Naive thymus-derived CD8-positive, alpha-beta T cell (primary cell): ENCODE data around the gene DHX58. TPM values are rescaled to one million over a fixed set of nuclear protein-coding genes. Genes with fewer than 3 reads are reported as not detected.

ENCODE experiments used
- ATAC-seq, 2 donors: fragments of 150-1000 bp; cut with Tn5 transposase in 1 of 2; sonication (Bioruptor Pico), chemical (Tn5 transposase) in 1 of 2; 1 replicate in 1 of 2; 2 replicates in 1 of 2; pipeline ENCODE4 v1.10.0; 2021; ENCODE audit warnings: mild to moderate bottlenecking in 2 of 2, moderate library complexity in 2 of 2
- POLR2A ChIA-PET: fragments of 350-600 bp; sonication (Branson Sonifier 250); formaldehyde crosslinking; loops from one replicate; lab custom pipeline; 2021; ENCODE audit warnings: antibody characterized with exemption; lab: Charles Lee
- DNase-seq, 10 donors: peaks; one replicate each; pipeline versions ENCODE4 v3.0.0 to v3.0.0-alpha.2; 2020 to 2022
- H3K27ac Mint-ChIP-seq, 10 donors: one replicate each; pipeline ENCODE4 v1.8.0; 2020 to 2022; ENCODE audit warnings: mild to moderate bottlenecking in 10 of 10, mixed read lengths in 10 of 10, moderate library complexity in 4 of 10, inconsistent platforms in 1 of 10
- H3K27me3 Mint-ChIP-seq, 5 donors: one replicate each; pipeline ENCODE4 v1.8.0; 2021 to 2022; ENCODE audit warnings: mixed read lengths in 5 of 5
- H3K36me3 Mint-ChIP-seq, 3 donors: one replicate each; pipeline ENCODE4 v1.8.0; 2020 to 2022; ENCODE audit warnings: mixed read lengths in 3 of 3, mild to moderate bottlenecking in 2 of 3, inconsistent platforms in 1 of 3
- H3K4me1 Mint-ChIP-seq, 4 donors: one replicate each; pipeline ENCODE4 v1.8.0; 2021 to 2022; ENCODE audit warnings: mixed read lengths in 4 of 4
- H3K4me3 Mint-ChIP-seq, 10 donors: one replicate each; pipeline ENCODE4 v1.8.0; 2020 to 2022; ENCODE audit warnings: mild to moderate bottlenecking in 10 of 10, mixed read lengths in 10 of 10, moderate library complexity in 6 of 10, inconsistent platforms in 1 of 10
- H3K9me3 Mint-ChIP-seq, 9 donors: one replicate each; pipeline ENCODE4 v1.8.0; 2020 to 2022; ENCODE audit warnings: mixed read lengths in 9 of 9, mild to moderate bottlenecking in 3 of 9, inconsistent platforms in 1 of 9, moderate library complexity in 1 of 9
- polyA plus RNA-seq, 3 donors: library from polyadenylated mRNA; unstranded; fragments of 300-500 nt; fragmentation: Illumina TruSeq; gene quantifications; one replicate each; pipeline ENCODE4 v1.2.3, GENCODE V29; 2021
- total RNA-seq, 8 experiments: library from RNA in 2 of 8; stranded (reverse) in 2 of 8; gene quantifications; one replicate each; pipeline ENCODE4 v1.2.3 and lab custom pipeline; 2021 to 2026

The DHX58 gene
- total and polyA plus RNA-seq, 5 experiments from 2014 or later, result 7.3 to 57.3 (median 21.7) TPM

DNA sequence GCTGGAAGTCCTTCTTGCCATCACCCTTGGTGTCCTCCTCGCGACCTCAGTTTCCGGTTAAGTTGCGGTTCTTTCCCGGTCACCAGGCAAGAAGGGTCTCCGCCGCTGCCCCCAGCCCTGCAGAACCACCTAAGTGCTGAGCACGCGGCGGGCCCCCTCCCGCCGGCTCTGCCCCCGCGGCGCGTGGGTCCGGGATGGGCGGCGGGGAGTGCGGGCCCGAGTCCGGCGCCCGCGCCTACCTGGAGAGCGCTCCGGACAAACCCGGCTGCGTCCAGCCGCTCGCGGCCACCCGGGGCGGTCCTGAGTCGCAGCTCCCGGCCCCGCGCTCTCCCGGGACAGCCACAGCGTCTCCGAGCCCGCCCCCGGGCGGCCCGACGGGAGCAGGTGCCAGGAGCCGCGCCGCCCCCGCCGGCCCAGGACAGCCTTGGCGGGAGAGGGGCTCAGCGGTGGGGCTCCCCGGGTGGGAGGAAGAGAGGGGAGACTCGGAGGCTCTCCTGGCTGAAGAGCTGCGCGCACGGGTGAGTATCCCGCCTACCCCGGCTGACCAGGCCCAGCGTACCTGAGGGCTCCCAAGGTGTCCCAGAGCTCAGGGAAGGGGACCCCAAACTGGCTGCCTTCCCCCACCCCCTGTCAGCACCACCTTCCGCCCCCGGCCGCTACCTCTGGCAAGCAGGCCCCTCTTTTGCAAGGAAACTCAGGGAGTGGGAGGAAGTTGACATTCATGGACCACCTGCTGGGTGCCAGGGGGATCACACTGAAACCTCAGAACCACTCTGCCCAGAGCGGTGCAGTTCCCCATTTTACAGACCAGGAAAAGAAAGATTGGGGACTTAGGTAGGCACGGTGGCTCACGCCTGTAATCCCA, 40.0 kb downstream of the DHX58 start:
- no peaks in the 10 kb centered on the region for H3K36me3 Mint-ChIP-seq

DNA sequence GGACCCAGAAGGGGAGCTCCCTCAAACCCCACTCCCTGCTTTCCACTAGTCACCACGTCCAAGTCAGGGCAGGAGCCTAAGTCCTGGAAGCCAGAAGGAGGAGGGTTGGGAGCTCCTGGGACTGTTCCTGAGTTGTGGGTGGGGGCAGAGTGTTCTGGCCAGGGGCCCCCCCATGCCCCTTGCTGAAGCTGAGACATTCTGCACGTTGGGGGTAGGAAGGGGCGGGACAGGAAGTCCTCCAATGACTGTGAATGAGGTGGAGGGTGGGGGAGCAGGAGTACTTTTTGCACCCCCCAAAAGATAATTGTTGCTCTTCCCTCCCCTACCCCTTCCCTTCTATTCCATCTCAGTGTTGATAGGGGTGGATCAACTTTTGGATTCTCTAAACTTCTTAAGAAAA, 40.7 kb downstream of the DHX58 start:
- no peaks in the 10 kb centered on the region for H3K36me3 Mint-ChIP-seq
- H3K27ac Mint-ChIP-seq, result peak overlapping the region in 3 of 10 donors; percentile 40 to 52 (median 43)
- peaks cover 5 to 23% (median 8%) of the 10 kb centered on the region in 4 donors for H3K4me1 Mint-ChIP-seq
- H3K27me3 Mint-ChIP-seq, result peaks cover 1 to 18% (median 7%) of the 10 kb centered on the region in 5 donors
- ATAC-seq, result peak; percentile 30 to 63
- POLR2A ChIA-PET, result interaction anchor here (0.5 to 1.3 kb wide), 2 partner anchors 41 to 153 kb away, joined by 3 to 5 read pairs; partner anchors contain the start of genes ACLY and DHX58
- H3K9me3 Mint-ChIP-seq, result no peaks in the 10 kb centered on the region
- peak overlapping the region; percentile 71 to 87 (median 73) for H3K4me3 Mint-ChIP-seq
- peak in 1 of 10 donors; percentile 17 for DNase-seq

More for the DNA sequence above, 40.0 kb downstream of the DHX58 start:
- Mint-ChIP-seq H3K4me3 (peak overlapping the region; percentile 45 to 87 (median 74)), H3K9me3 (no peaks in the 10 kb centered on the region), H3K27me3 (peaks cover 1 to 18% (median 7%) of the 10 kb centered on the region in 5 donors), H3K27ac (peak overlapping the region in 2 of 10 donors; percentile 14 to 56), H3K4me1 (peaks cover 5 to 21% (median 8%) of the 10 kb centered on the region in 4 donors)
- peak in 2 of 10 donors; percentile 10 to 23 for DNase-seq
- POLR2A ChIA-PET, result interaction anchor here (0.7 to 1.3 kb wide), 3 partner anchors 27 to 351 kb away, joined by 3 to 5 read pairs (median 3); partner anchors contain the start of genes CAVIN1 and DHX58
- peak; percentile 43 to 63 for ATAC-seq

DNA sequence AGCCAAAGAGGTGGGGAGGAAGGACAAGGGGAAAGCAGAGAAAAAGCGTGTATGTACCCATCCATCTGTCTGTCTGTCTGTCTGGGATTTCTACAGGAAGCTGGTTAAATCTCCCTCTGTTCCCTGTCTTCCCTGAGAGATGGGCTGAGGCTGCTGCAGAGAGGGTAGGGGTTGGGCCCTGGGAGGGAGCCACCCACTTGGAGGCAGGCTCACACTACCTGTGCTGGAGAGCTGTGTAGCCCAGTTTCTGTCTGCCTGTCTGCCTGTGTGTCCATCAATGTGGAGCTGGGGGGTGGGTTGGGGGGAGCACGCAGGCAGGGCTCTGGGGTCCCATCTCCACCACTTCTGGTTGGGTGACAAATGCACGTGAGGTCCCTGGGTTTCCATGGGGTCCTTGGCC, 43.5 kb downstream of the DHX58 start:
- ATAC-seq, result no peak
- Mint-ChIP-seq H3K4me3 (no peak overlapping the region), H3K9me3 (no peaks in the 10 kb centered on the region), H3K4me1 (peaks cover 10 to 42% (median 22%) of the 10 kb centered on the region in 4 donors), H3K27me3 (peaks cover 1 to 15% (median 6%) of the 10 kb centered on the region in 5 donors), H3K27ac (no peak overlapping the region), H3K36me3 (no peaks in the 10 kb centered on the region)
- POLR2A ChIA-PET, result no interaction called here
- DNase-seq, result no peak

DNA sequence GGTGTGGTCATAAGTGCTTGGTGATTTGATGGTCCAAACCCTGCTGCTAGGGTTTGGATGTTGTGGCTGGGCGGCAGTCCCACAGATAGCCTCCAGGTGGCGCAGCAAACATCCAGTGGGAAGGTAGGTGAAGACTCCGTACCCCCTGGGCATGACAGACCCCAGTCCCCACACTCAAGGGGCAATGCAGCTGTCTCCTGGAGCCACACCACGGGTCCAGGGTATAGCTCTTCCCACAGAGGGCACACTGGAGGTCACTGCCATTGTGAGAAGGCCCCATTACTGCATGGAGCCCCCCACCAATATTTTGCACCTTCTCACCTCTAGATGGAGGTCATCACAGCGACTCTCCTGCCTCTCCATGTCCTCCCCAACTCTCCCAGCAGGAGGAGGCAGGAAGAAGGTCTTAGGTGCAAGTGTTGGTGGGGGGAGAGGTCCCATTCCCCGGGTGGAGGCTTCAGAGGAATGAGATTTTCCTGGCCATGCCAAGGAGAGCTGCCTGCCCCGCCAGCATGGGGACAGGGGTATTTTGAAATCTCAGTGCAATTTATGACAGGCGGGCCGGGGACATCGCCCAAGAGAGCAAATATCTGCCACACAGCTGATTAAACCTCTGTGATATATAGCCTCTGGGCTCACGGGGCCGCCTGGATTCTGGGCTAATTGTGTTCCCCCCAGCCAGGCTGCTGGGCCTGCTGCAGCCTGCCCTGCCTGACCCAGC, 45.0 kb downstream of the DHX58 start:
- POLR2A ChIA-PET, result interaction anchor here (1.1 to 2.0 kb wide), 4 partner anchors 46 to 53 kb away, joined by 3 to 8 read pairs (median 4); no protein-coding TSS in a partner anchor
- no peak overlapping the region for H3K4me3 Mint-ChIP-seq
- H3K36me3 Mint-ChIP-seq, result no peaks in the 10 kb centered on the region
- peak in 1 of 2 donors; percentile 26 for ATAC-seq
- peaks cover 13 to 43% (median 31%) of the 10 kb centered on the region in 4 donors for H3K4me1 Mint-ChIP-seq
- peak overlapping the region in 4 of 10 donors; percentile 15 to 60 (median 40) for H3K27ac Mint-ChIP-seq
- DNase-seq, result peak; percentile 25 to 79 (median 62)
- no peaks in the 10 kb centered on the region for H3K9me3 Mint-ChIP-seq
- H3K27me3 Mint-ChIP-seq, result peaks cover 0 to 5% (median 0%) of the 10 kb centered on the region in 5 donors

DNA sequence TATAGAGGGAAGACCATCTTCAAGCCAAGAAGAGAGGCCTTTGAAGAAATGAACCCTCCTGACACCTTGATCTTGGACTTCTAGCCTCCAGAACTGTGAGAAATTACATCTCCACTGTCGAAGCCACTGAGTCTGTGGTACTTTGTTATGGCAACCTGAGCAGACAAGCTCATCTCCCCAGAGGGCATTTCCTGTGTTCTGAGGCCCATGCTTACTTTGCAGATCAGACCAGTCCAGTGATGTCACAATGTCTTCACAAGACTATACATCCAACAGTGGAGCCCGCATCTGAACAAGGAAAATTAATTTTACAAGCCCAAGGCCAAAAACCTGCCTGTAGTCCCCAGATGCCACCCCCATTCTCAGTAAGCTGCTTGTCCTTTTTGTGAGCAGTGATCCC, 47.3 kb downstream of the DHX58 start:
- H3K4me1 Mint-ChIP-seq, result peaks cover 12 to 33% (median 27%) of the 10 kb centered on the region in 4 donors
- H3K27ac Mint-ChIP-seq, result peak overlapping the region; percentile 32 to 97 (median 91)
- H3K4me3 Mint-ChIP-seq, result peak overlapping the region in 5 of 10 donors; percentile 4 to 71 (median 15)
- ATAC-seq (peak; percentile 60 to 76), DNase-seq (peak in 6 of 10 donors; percentile 23 to 78 (median 62))
- POLR2A ChIA-PET, result interaction anchor here (0.6 to 1.4 kb wide), 6 partner anchors 42 to 377 kb away, joined by 3 to 5 read pairs (median 4); partner anchors contain the start of genes DHX58 and NKIRAS2
- H3K36me3 Mint-ChIP-seq, result no peaks in the 10 kb centered on the region
- H3K27me3 Mint-ChIP-seq, result peaks cover 0 to 3% (median 0%) of the 10 kb centered on the region in 5 donors
- no peaks in the 10 kb centered on the region for H3K9me3 Mint-ChIP-seq

DNA sequence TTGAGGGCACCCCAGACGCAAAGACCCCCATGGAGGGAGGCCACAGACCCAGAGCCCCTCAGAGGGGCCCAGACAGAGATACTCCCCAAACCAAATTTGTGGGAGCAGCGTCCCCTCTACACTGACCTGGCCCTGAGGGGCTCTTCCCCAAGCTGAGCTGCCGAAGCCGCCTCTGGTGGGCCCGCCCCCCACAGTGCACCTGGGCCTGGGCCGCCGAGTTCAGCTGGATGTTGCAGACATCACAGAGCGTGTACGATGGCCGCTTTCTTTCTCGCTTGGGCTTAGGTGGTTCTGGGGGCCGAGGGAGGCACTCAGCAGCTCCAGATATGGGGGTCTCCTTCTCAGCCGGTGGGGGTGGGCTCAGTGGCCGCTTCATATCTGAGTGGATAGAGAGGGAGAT, 49.8 kb downstream of the DHX58 start:
- no peaks in the 10 kb centered on the region for H3K36me3 Mint-ChIP-seq
- H3K27ac Mint-ChIP-seq, result peak overlapping the region in 5 of 10 donors; percentile 41 to 96 (median 49)
- peaks cover 0 to 5% (median 0%) of the 10 kb centered on the region in 5 donors for H3K27me3 Mint-ChIP-seq
- peak overlapping the region in 3 of 10 donors; percentile 16 to 71 (median 51) for H3K4me3 Mint-ChIP-seq
- DNase-seq (no peak), ATAC-seq (no peak)
- POLR2A ChIA-PET, result interaction anchor here (0.7 to 1.3 kb wide), 3 partner anchors 35 to 48 kb away, joined by 3 to 4 read pairs (median 4); partner anchors contain the start of gene NKIRAS2
- H3K4me1 Mint-ChIP-seq, result peaks cover 14 to 33% (median 27%) of the 10 kb centered on the region in 4 donors
- no peaks in the 10 kb centered on the region for H3K9me3 Mint-ChIP-seq

DNA sequence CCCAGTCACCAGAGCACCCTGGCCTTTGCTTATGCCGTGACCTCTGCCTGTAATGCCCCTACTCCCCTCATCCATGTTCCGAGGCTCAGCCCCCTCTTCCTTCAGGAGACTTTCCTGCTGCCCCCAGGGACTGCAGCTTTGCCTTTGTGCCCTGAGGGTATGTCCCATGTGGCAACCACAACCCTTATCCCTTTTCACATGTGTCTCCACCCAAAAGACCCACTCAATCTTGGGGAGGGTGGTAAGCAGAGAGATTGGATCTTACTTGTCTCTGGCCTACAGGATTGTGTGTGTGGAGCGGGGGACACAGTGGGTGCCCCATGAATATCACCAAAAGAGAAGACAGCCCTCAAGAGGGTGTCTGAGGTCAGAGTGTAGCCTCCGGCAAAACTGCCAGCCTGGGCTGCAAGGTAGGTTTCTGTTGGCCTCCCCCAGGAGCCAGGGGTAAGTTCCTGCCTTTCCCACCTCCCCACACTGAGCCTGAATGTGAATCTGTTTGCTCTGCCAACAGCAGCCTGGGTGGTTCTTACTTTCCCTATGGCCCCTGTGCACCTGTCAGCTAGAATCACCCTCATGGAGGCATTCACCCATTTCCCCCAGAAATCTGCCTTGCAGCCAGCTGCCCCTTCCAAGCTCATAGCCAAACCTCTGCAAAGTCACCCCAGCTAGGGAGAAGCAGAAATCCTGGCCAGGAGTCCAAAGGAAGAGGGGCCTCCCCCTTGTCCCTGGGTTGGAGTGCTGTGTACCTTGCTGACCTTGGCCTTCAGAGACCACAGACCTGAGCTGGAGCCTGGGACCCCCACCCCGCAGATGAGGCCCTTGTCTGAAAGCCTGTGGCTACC, 50.6 kb downstream of the DHX58 start:
- no peaks in the 10 kb centered on the region for H3K9me3 Mint-ChIP-seq
- no peaks in the 10 kb centered on the region for H3K36me3 Mint-ChIP-seq
- POLR2A ChIA-PET, result interaction anchor here (1.3 kb wide), 1 partner anchor 49 kb away, joined by 3 read pairs; no protein-coding TSS in a partner anchor

DNA sequence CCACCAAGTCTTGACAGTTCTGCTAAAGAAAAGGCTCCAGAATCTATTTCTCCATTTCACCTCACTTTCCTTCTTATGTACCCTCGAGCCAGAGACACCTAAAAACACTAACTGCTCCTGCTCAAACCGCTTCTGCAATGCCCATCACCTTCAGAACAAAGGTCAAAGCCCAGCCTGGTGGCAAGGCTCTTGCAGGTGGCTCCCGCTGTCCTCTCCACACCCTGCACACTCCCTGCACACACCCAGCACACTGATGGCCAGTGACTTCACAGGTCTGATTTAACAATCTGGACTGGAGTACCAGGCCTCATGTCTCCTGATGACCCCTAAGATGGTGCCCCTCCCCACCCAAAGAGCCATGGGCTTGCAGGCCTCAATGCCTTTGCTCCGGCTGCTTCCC, 52.3 kb downstream of the DHX58 start:
- peaks cover 0 to 8% (median 5%) of the 10 kb centered on the region in 5 donors for H3K27me3 Mint-ChIP-seq
- no peaks in the 10 kb centered on the region for H3K36me3 Mint-ChIP-seq
- POLR2A ChIA-PET, result no interaction called here

More for the DNA sequence above, 50.6 kb downstream of the DHX58 start:
- peaks cover 0 to 5% (median 0%) of the 10 kb centered on the region in 5 donors for H3K27me3 Mint-ChIP-seq
- peak overlapping the region in 3 of 10 donors; percentile 13 to 43 (median 41) for H3K27ac Mint-ChIP-seq
- peak overlapping the region in 1 of 10 donors; percentile 71 for H3K4me3 Mint-ChIP-seq
- peaks cover 14 to 31% (median 27%) of the 10 kb centered on the region in 4 donors for H3K4me1 Mint-ChIP-seq
- DNase-seq (no peak), ATAC-seq (no peak)

DNA sequence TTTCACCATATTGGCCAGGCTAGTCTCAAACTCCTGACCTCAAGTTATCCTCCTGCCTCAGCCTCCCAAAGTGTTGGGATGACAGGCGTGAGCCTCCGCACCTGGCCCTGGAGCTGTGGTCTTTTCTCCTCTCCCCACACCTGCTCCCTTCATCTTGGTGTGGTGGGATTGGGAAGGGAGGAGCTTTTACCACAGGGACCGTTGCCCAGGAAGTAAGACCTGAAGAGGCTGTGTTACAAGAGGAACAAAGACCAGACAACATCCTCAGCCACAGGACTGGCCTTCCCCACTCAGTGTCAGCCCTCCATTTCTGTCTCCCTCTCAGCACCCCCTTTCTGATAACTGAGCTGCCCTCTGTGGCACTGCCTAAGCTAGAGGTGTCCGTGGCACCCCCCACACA, 52.7 kb downstream of the DHX58 start:
- Mint-ChIP-seq H3K4me3 (no peak overlapping the region), H3K36me3 (no peaks in the 10 kb centered on the region), H3K4me1 (peaks cover 12 to 21% (median 20%) of the 10 kb centered on the region in 4 donors), H3K27ac (peak overlapping the region in 1 of 10 donors; percentile 79), H3K9me3 (no peaks in the 10 kb centered on the region), H3K27me3 (peaks cover 0 to 10% (median 5%) of the 10 kb centered on the region in 5 donors)
- POLR2A ChIA-PET, result no interaction called here
- ATAC-seq (no peak), DNase-seq (no peak)

More for the DNA sequence above, 52.3 kb downstream of the DHX58 start:
- peak overlapping the region in 4 of 10 donors; percentile 27 to 79 (median 34) for H3K27ac Mint-ChIP-seq
- ATAC-seq, result no peak
- peaks cover 14 to 25% (median 24%) of the 10 kb centered on the region in 4 donors for H3K4me1 Mint-ChIP-seq
- DNase-seq, result no peak
- no peaks in the 10 kb centered on the region for H3K9me3 Mint-ChIP-seq
- no peak overlapping the region for H3K4me3 Mint-ChIP-seq

DNA sequence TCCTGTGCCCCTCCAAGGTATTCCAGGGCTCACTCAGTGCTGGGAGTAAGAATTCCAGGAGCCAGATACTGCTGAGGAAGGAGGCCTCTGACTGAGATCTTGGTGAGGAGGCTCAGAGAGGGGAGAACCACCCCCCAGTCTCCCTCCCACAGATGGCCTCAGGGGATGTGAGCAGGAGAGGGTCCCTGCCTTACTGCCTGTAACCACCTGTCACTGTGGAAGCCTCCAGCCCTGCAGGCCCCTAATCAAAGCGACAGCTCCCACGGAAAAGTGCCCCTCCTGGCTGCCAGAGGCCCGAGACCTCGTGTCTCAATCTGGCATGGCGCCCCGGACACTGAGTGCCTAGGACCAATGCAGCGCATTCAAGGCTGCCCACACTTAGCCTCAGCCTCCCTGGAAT, 54.5 kb downstream of the DHX58 start:
- Mint-ChIP-seq H3K9me3 (no peaks in the 10 kb centered on the region), H3K27ac (no peak overlapping the region), H3K36me3 (no peaks in the 10 kb centered on the region), H3K4me3 (no peak overlapping the region), H3K4me1 (peaks cover 2 to 5% (median 3%) of the 10 kb centered on the region in 4 donors), H3K27me3 (peaks cover 0 to 22% (median 9%) of the 10 kb centered on the region in 5 donors)
- ATAC-seq (no peak), DNase-seq (no peak)
- POLR2A ChIA-PET, result no interaction called here

DNA sequence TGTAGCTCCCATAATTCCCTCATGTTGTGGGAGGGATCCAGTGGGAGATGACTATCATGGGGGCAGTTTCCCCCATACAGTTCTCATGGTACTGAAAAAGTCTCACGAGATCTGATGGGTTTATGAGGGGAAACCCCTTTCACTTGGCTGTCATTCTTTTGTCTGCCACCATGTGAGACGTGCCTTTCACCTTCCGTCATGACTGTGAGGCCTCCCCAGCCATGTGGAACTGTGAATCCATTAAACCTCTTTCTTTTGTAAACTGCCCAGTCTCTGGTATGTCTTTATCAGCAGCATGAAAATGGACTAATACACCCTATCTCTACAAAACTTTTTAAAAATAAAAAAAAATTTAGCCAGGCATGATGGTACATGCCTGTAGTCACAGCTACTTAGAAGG, 55.9 kb downstream of the DHX58 start:
- Mint-ChIP-seq H3K4me3 (no peak overlapping the region), H3K27me3 (peaks cover 5 to 36% (median 20%) of the 10 kb centered on the region in 5 donors), H3K36me3 (no peaks in the 10 kb centered on the region), H3K27ac (no peak overlapping the region), H3K4me1 (peaks cover 0 to 4% (median 0%) of the 10 kb centered on the region in 4 donors), H3K9me3 (no peaks in the 10 kb centered on the region)
- no peak for ATAC-seq
- POLR2A ChIA-PET, result no interaction called here
- DNase-seq, result no peak
